ENCODE results near the gene KCNJ10.

- TF ChIP-seq POLR2AphosphoS5 (IDR thresholded peaks at IDR 0.05; ENCODE audit: low read depth, low read length), result no peak
- no peak for TF ChIP-seq REST (IDR thresholded peaks at IDR 0.05; ENCODE audit: insufficient read depth in 1 of 2, low read depth in 2 of 2, low read length in 2 of 2)
- TF ChIP-seq FOXP2 (optimal IDR thresholded peaks at IDR 0.05; ENCODE audit: borderline replicate concordance, extremely low read depth, extremely low read length, insufficient read depth), result no peak
Measured at GRCh38 chr1:160062230-160062532, 7.8 kb downstream of the KCNJ10 start.

Measured in PFSK-1 (cell line).